GM21528 (cell line): ENCODE results near the gene ADGB.
A peak's percentile ranks its signal among the peaks of the same experiment; 100 is the strongest.

ENCODE experiments used
- ATAC-seq: cut with Tn5 transposase; IDR thresholded peaks from one replicate; pipeline ENCODE4 v1.9.1; 2021; ENCODE audit warnings: mild to moderate bottlenecking, moderate library complexity; ENCODE audit not compliant: unreplicated experiment, low FRiP score

Gene ADGB

GRCh38 chr6:146628350-146628749 lies 29.6 kb downstream of the ADGB start:
- no peak for ATAC-seq

- no peak for ATAC-seq
Measured at GRCh38 chr6:146634022-146634421, 35.2 kb downstream of the ADGB start.

GRCh38 chr6:146635165-146635564 lies 36.4 kb downstream of the ADGB start:
- ATAC-seq, result no peak

- no peak for ATAC-seq
Measured at GRCh38 chr6:146636481-146636880, 37.7 kb downstream of the ADGB start.

GRCh38 chr6:146642921-146643320 lies 44.1 kb downstream of the ADGB start:
- no peak for ATAC-seq

- no peak for ATAC-seq
Measured at GRCh38 chr6:146650799-146651481, 52.2 kb downstream of the ADGB start.

- ATAC-seq, result no peak
Measured at GRCh38 chr6:146651482-146651863, 52.7 kb downstream of the ADGB start.

- ATAC-seq, result no peak
Measured at GRCh38 chr6:146657432-146657831, 58.7 kb downstream of the ADGB start.

- no peak for ATAC-seq
Measured at GRCh38 chr6:146664871-146665360, 66.1 kb downstream of the ADGB start.

- no peak for ATAC-seq
Measured at GRCh38 chr6:146666909-146667308, 68.1 kb downstream of the ADGB start.

- ATAC-seq, result no peak
Measured at GRCh38 chr6:146670161-146670560, 71.4 kb downstream of the ADGB start.

- no peak for ATAC-seq
Measured at GRCh38 chr6:146673069-146673468, 74.3 kb downstream of the ADGB start.

GRCh38 chr6:146679386-146679785 lies 80.6 kb downstream of the ADGB start:
- no peak for ATAC-seq

- ATAC-seq, result no peak
Measured at GRCh38 chr6:146682919-146683318, 84.1 kb downstream of the ADGB start.

- no peak for ATAC-seq
Measured at GRCh38 chr6:146689806-146690205, 91.0 kb downstream of the ADGB start.

GRCh38 chr6:146693342-146693741 lies 94.6 kb downstream of the ADGB start:
- no peak for ATAC-seq

- no peak for ATAC-seq
Measured at GRCh38 chr6:146697921-146698320, 99.1 kb downstream of the ADGB start.

- peak; percentile 87 for ATAC-seq
Measured at GRCh38 chr6:146700078-146700686, 101.4 kb downstream of the ADGB start.

GRCh38 chr6:146701632-146702031 lies 102.9 kb downstream of the ADGB start:
- ATAC-seq, result no peak

- no peak for ATAC-seq
Measured at GRCh38 chr6:146709036-146709622, 110.4 kb downstream of the ADGB start.

GRCh38 chr6:146719387-146719786 lies 120.6 kb downstream of the ADGB start:
- ATAC-seq, result no peak

- ATAC-seq, result no peak
Measured at GRCh38 chr6:146739696-146740095, 140.9 kb downstream of the ADGB start.
